DMS153 treated with DMSO at 0.1 percent for 48 hours (cell line): ENCODE results near the gene AATK.
"Not testable (repeated sequence)": the region's sequence is repeated elsewhere in the genome, so short reads cannot be mapped to it uniquely, and the experiment has no call there.

ENCODE experiments used
- DNase-seq: peaks from one replicate; lab custom pipeline; 2025; ENCODE audit not compliant: unreplicated experiment; lab: John Stamatoyannopoulos, UW

The AATK gene

GRCh38 chr17:81161972-81162371 is 4.0 kb downstream of the AATK start:
- no peak for DNase-seq

GRCh38 chr17:81161536-81161935 is 4.5 kb downstream of the AATK start:
- DNase-seq, result no peak

GRCh38 chr17:81160747-81161453 is 5.1 kb downstream of the AATK start:
- DNase-seq, result no peak

- DNase-seq, result no peak
These were observed 5.7 kb downstream of the AATK start for GRCh38 chr17:81160306-81160705.

- DNase-seq, result no peak
These were observed 6.3 kb downstream of the AATK start for GRCh38 chr17:81159611-81160265.

GRCh38 chr17:81158688-81159590 is 7.1 kb downstream of the AATK start:
- DNase-seq, result no peak

GRCh38 chr17:81157848-81158687 is 8.0 kb downstream of the AATK start:
- no peak for DNase-seq

GRCh38 chr17:81156866-81157805 is 8.9 kb downstream of the AATK start:
- DNase-seq, result no peak

GRCh38 chr17:81154961-81155360 is 11.1 kb downstream of the AATK start:
- no peak for DNase-seq

- DNase-seq, result not testable (repeated sequence)
These were observed 12.0 kb downstream of the AATK start for GRCh38 chr17:81154016-81154415.

GRCh38 chr17:81153340-81153803 is 12.6 kb downstream of the AATK start:
- DNase-seq, result no peak

GRCh38 chr17:81152288-81152828 is 13.7 kb downstream of the AATK start:
- no peak for DNase-seq

- no peak for DNase-seq
These were observed 14.7 kb downstream of the AATK start for GRCh38 chr17:81151278-81151677.

- no peak for DNase-seq
These were observed 15.5 kb downstream of the AATK start for GRCh38 chr17:81150377-81151077.

GRCh38 chr17:81148986-81149533 is 17.0 kb downstream of the AATK start:
- no peak for DNase-seq

GRCh38 chr17:81148571-81148970 is 17.4 kb downstream of the AATK start:
- no peak for DNase-seq

- no peak for DNase-seq
These were observed 18.3 kb downstream of the AATK start for GRCh38 chr17:81147701-81148100.

- not testable (repeated sequence) for DNase-seq
These were observed 19.8 kb downstream of the AATK start for GRCh38 chr17:81146208-81146607.
